ENCODE results near the gene PCNX3. TPM values are rescaled to one million over a fixed set of nuclear protein-coding genes. Genes with fewer than 3 reads are reported as not detected.
"Not testable (repeated sequence)": the region's sequence is repeated elsewhere in the genome, so short reads cannot be mapped to it uniquely, and the experiment has no call there.

PCNX3 gene
- total RNA-seq, 2 donors from 2014 or later = 47.8 to 56.0 TPM

- intact Hi-C loops (cut with DNase I, micrococcal nuclease) = no loop called here
- no peak for DNase-seq
Observed at GRCh38 chr11:65630215-65630614, 14.6 kb downstream of the PCNX3 start.

GRCh38 chr11:65633390-65634108 is 18.0 kb downstream of the PCNX3 start:
- intact Hi-C loops (cut with DNase I, micrococcal nuclease) = no loop called here
- DNase-seq = no peak
- ATAC-seq = no peak

More at GRCh38 chr11:65630215-65630614, 14.6 kb downstream of the PCNX3 start:
- no peak for ATAC-seq

GRCh38 chr11:65634109-65634436 is 18.5 kb downstream of the PCNX3 start:
- ATAC-seq (no peak), DNase-seq (no peak)
- intact Hi-C loops (cut with DNase I, micrococcal nuclease) = no loop called here

GRCh38 chr11:65634440-65634839 is 18.9 kb downstream of the PCNX3 start:
- DNase-seq (no peak), ATAC-seq (no peak)
- intact Hi-C loops (cut with DNase I, micrococcal nuclease) = no loop called here

- intact Hi-C loops (cut with DNase I, micrococcal nuclease) = no loop called here
- no peak for ATAC-seq
Observed at GRCh38 chr11:65634905-65635731, 19.5 kb downstream of the PCNX3 start.

GRCh38 chr11:65636108-65637031 is 20.8 kb downstream of the PCNX3 start:
- DNase-seq = no peak
- ATAC-seq = no peak
- intact Hi-C loops (cut with DNase I, micrococcal nuclease) = no loop called here

More at GRCh38 chr11:65634905-65635731, 19.5 kb downstream of the PCNX3 start:
- no peak for DNase-seq

- no peak for DNase-seq
- no peak for ATAC-seq
- intact Hi-C loops (cut with DNase I, micrococcal nuclease) = no loop called here
Observed at GRCh38 chr11:65637032-65637557, 21.5 kb downstream of the PCNX3 start.

- peak; percentile 89 for ATAC-seq
- intact Hi-C loops (cut with DNase I, micrococcal nuclease) = no loop called here
- peak; percentile 64 to 77 for DNase-seq
Observed at GRCh38 chr11:65637794-65638419, 22.3 kb downstream of the PCNX3 start, which contains the start of gene SIPA1. Gene SIPA1 (plus strand): TSS chr11:65638101. CDS start chr11:65640922, 2,821 bp downstream.

- DNase-seq; intact Hi-C loops (cut with DNase I, micrococcal nuclease); ATAC-seq: not testable (repeated sequence)
Observed at GRCh38 chr11:65639228-65639597, 23.6 kb downstream of the PCNX3 start.

- ATAC-seq (no peak), DNase-seq (peak in 1 of 2 donors; percentile 57)
- intact Hi-C loops (cut with DNase I, micrococcal nuclease) = no loop called here
Observed at GRCh38 chr11:65639623-65640482, 24.3 kb downstream of the PCNX3 start.

GRCh38 chr11:65640483-65641296 is 25.1 kb downstream of the PCNX3 start:
- intact Hi-C loops (cut with DNase I, micrococcal nuclease) = no loop called here
- ATAC-seq (no peak), DNase-seq (peak; percentile 64 to 66)

GRCh38 chr11:65641297-65642013 is 25.9 kb downstream of the PCNX3 start:
- DNase-seq = no peak

GRCh38 chr11:65642014-65642671 is 26.6 kb downstream of the PCNX3 start:
- intact Hi-C loops (cut with DNase I, micrococcal nuclease) = no loop called here
- DNase-seq (no peak), ATAC-seq (no peak)

More at GRCh38 chr11:65641297-65642013, 25.9 kb downstream of the PCNX3 start:
- no peak for ATAC-seq
- intact Hi-C loops (cut with DNase I, micrococcal nuclease) = no loop called here

- peak in 1 of 2 donors; percentile 42 for DNase-seq
- peak; percentile 38 for ATAC-seq
- intact Hi-C loops (cut with DNase I, micrococcal nuclease) = no loop called here
Observed at GRCh38 chr11:65643971-65644370, 28.4 kb downstream of the PCNX3 start.

GRCh38 chr11:65644837-65645236 is 29.3 kb downstream of the PCNX3 start:
- DNase-seq (no peak), ATAC-seq (no peak)
- intact Hi-C loops (cut with DNase I, micrococcal nuclease) = no loop called here

GRCh38 chr11:65645710-65646109 is 30.1 kb downstream of the PCNX3 start:
- intact Hi-C loops (cut with DNase I, micrococcal nuclease) = no loop called here
- ATAC-seq = no peak
- no peak for DNase-seq

All from left colon (tissue), 2 donors.